ENCODE measurements around the gene CNGA3. TPM values are rescaled to one million over a fixed set of nuclear protein-coding genes. Genes with fewer than 3 reads are reported as not detected.

The CNGA3 gene
- total and polyA plus RNA-seq, 2 of the 4 experiments (the other 2 are of a cell fraction) = under 0.01 TPM; not detected in 1

DNA sequence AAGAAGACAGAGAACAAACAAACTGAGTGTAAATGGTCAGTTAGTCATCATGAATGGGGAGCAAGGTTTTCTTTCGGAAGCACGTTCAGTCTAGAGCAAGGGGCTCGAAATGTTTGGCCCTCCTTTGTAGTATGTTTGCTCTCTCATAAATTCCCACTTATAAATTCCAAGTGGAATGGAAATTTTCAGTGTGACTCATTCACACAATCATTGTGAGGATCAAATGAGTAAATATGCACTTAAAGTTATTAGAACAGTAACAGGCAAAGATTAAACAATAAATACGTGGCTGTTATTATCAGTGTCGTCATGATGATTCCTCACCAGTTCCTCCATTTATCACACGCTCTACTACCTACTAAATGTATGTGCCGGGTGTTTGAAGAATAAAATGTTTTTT lies 10.5 kb downstream of the CNGA3 start:
- Histone ChIP-seq H2AFZ (replicated peaks; ENCODE audit: low read length, poor library complexity) (no peak overlapping the region), H3K4me1 (ENCODE audit: control insufficient read depth, insufficient read depth, low read length) (no peaks in the 10 kb centered on the region), H3K27me3 (ENCODE audit: control insufficient read depth, insufficient read depth, low read length) (peaks cover 3% of the 10 kb centered on the region), H4K8ac (ENCODE audit: low read depth in 2 of 2, low read length in 2 of 2) (no peak overlapping the region), H2BK20ac (ENCODE audit: low read depth, low read length) (no peak overlapping the region), H3K27ac (ENCODE audit: insufficient read depth, low read length) (no peak overlapping the region), H2AK5ac (ENCODE audit: low read depth, low read length) (no peak overlapping the region), H3K18ac (ENCODE audit: low read depth, low read length) (no peak overlapping the region), H2BK5ac (ENCODE audit: low read depth, low read length, poor library complexity, severe bottlenecking) (no peak overlapping the region), H2BK120ac (ENCODE audit: low read depth, low read length) (no peak overlapping the region), H3K79me1 (ENCODE audit: low read depth in 1 of 2, low read length in 2 of 2) (no peaks in the 10 kb centered on the region), H3K4me2 (ENCODE audit: low read depth, low read length) (no peak overlapping the region), H3K4ac (ENCODE audit: low read depth, low read length) (no peak overlapping the region), H3K9me3 (ENCODE audit: control insufficient read depth, insufficient read depth, low read length) (no peaks in the 10 kb centered on the region), H3K9me1 (ENCODE audit: insufficient read depth, low read length) (no peaks in the 10 kb centered on the region), H3K14ac (replicated peaks; ENCODE audit: low read depth, low read length) (no peak overlapping the region), H3K36me3 (ENCODE audit: control insufficient read depth, insufficient read depth, low read length) (no peaks in the 10 kb centered on the region), H2AK9ac (replicated peaks; ENCODE audit: low read depth, low read length, poor library complexity) (no peak overlapping the region), H2BK15ac (ENCODE audit: low read depth, low read length) (no peak overlapping the region), H3K23ac (ENCODE audit: low read depth, low read length) (no peak overlapping the region), H4K5ac (ENCODE audit: low read depth, low read length) (no peak overlapping the region), H3K4me3 (ENCODE audit: insufficient read depth, low read depth, low read length) (no peak overlapping the region), H4K91ac (ENCODE audit: insufficient read depth, low read depth, low read length) (no peak overlapping the region), H3K9ac (ENCODE audit: low read depth, low read length) (no peak overlapping the region), H4K20me1 (ENCODE audit: insufficient read depth, low read length) (no peaks in the 10 kb centered on the region; the same call in 1 of the 2 replicates), H3K56ac (ENCODE audit: extremely low read depth, insufficient read depth, low read length) (no peak overlapping the region)
- no TSS peak for BruUV-seq (replicated peaks)
- no CpG with 5 or more reads among the region's 7 CpGs for WGBS, 2 experiments (ENCODE audit: extremely low coverage in 2 of 2, insufficient read length in 1 of 2)
- ChIA-PET CTCF (no interaction called here), POLR2A (ENCODE audit: unreplicated experiment) (no interaction called here)
- intact Hi-C loops (cut with micrococcal nuclease) (no loop called here), in situ Hi-C loops (cut with MboI; ENCODE audit: low sequenced_read_pairs) (no loop called here), dilution Hi-C loops (cut with HindIII; ENCODE audit: low sequenced_read_pairs, unreplicated experiment) (no loop called here)
- ATAC-seq (ENCODE audit: low read depth) (no peak), DNase-seq (no peak)
- TF ChIP-seq MAFK (IDR thresholded peaks at IDR 0.05; ENCODE audit: low read depth, low read length) (no peak), RAD21 (IDR thresholded peaks at IDR 0.05; ENCODE audit: low read length) (no peak), RFX5 (IDR thresholded peaks at IDR 0.05; ENCODE audit: low read depth, low read length) (no peak), CHD1 (IDR thresholded peaks at IDR 0.05; ENCODE audit: low read depth, low read length) (no peak), CEBPB (IDR thresholded peaks at IDR 0.05; ENCODE audit: low read depth, low read length) (no peak), BHLHE40 (IDR thresholded peaks at IDR 0.05; ENCODE audit: low read depth, low read length) (no peak), MXI1 (IDR thresholded peaks at IDR 0.05; ENCODE audit: borderline replicate concordance, low read depth, low read length) (no peak), MAZ (IDR thresholded peaks at IDR 0.05; ENCODE audit: borderline replicate concordance, low read depth, low read length) (no peak), SMC3 (IDR thresholded peaks at IDR 0.05; ENCODE audit: low read depth, low read length) (no peak), CTCF (conservative IDR thresholded peaks at IDR 0.05; ENCODE audit: low read depth, low read length) (no peak), POLR2A (IDR thresholded peaks at IDR 0.05; ENCODE audit: low read depth, low read length) (no peak), FOS (IDR thresholded peaks at IDR 0.05; ENCODE audit: low read depth, low read length) (no peak), NFE2L2 (IDR thresholded peaks at IDR 0.05; ENCODE audit: low read depth, low read length) (no peak), RCOR1 (IDR thresholded peaks at IDR 0.05; ENCODE audit: insufficient replicate concordance, low read length) (no peak)
- TF ChIP-seq, protein P1, sequence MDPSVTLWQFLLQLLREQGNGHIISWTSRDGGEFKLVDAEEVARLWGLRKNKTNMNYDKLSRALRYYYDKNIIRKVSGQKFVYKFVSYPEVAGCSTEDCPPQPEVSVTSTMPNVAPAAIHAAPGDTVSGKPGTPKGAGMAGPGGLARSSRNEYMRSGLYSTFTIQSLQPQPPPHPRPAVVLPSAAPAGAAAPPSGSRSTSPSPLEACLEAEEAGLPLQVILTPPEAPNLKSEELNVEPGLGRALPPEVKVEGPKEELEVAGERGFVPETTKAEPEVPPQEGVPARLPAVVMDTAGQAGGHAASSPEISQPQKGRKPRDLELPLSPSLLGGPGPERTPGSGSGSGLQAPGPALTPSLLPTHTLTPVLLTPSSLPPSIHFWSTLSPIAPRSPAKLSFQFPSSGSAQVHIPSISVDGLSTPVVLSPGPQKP (IDR thresholded peaks at IDR 0.05; ENCODE audit: borderline replicate concordance, low read depth, low read length) = no peak
- TF ChIP-seq, protein P2, sequence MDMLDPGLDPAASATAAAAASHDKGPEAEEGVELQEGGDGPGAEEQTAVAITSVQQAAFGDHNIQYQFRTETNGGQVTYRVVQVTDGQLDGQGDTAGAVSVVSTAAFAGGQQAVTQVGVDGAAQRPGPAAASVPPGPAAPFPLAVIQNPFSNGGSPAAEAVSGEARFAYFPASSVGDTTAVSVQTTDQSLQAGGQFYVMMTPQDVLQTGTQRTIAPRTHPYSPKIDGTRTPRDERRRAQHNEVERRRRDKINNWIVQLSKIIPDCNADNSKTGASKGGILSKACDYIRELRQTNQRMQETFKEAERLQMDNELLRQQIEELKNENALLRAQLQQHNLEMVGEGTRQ (IDR thresholded peaks at IDR 0.05; ENCODE audit: low read depth, low read length) = no peak

All from IMR-90 (cell line).